Right lung (tissue), 5 donors: ENCODE measurements around the gene GNG2. TPM values are rescaled to one million over a fixed set of nuclear protein-coding genes. Genes with fewer than 3 reads are reported as not detected.
"Not testable (repeated sequence)": the region's sequence is repeated elsewhere in the genome, so short reads cannot be mapped to it uniquely, and the experiment has no call there.

Source experiments
- DNase-seq, 2 donors: peaks; one replicate each; pipeline ENCODE4 v3.0.0-alpha.2; 2013
- polyA plus RNA-seq, 5 donors: library from polyadenylated mRNA; unstranded; fragments of 120-200 nt; gene quantifications; one replicate each; pipeline versions ENCODE4 v1.2.1 to v1.2.3, GENCODE V29; 2013; ENCODE audit warnings: inconsistent platforms in 1 of 5, low replicate concordance in 1 of 5; ENCODE audit not compliant: insufficient read length in 5 of 5, insufficient read depth in 1 of 5

Gene GNG2
- polyA plus RNA-seq, 5 donors: 67.5 to 101 (median 98.3) TPM

- DNase-seq: peak in 1 of 2 donors; percentile 40
These were observed 23.9 kb downstream of the GNG2 start for GRCh38 chr14:51884086-51884927.

- no peak for DNase-seq
These were observed 29.4 kb downstream of the GNG2 start for GRCh38 chr14:51889851-51890250.

GRCh38 chr14:51894250-51894649 is 33.8 kb downstream of the GNG2 start:
- DNase-seq: no peak

- no peak for DNase-seq
These were observed 35.0 kb downstream of the GNG2 start for GRCh38 chr14:51895375-51895774.

- no peak for DNase-seq
These were observed 37.5 kb downstream of the GNG2 start for GRCh38 chr14:51897791-51898355.

GRCh38 chr14:51901475-51902024 is 41.1 kb downstream of the GNG2 start:
- no peak for DNase-seq

- not testable (repeated sequence) for DNase-seq
These were observed 45.3 kb downstream of the GNG2 start for GRCh38 chr14:51905656-51906121.

GRCh38 chr14:51908086-51908485 is 47.7 kb downstream of the GNG2 start:
- DNase-seq: no peak

GRCh38 chr14:51912112-51912786 is 51.8 kb downstream of the GNG2 start:
- no peak for DNase-seq

GRCh38 chr14:51914310-51914709 is 53.9 kb downstream of the GNG2 start:
- no peak for DNase-seq

GRCh38 chr14:51917193-51917592 is 56.8 kb downstream of the GNG2 start:
- DNase-seq: no peak

- DNase-seq: no peak
These were observed 60.6 kb downstream of the GNG2 start for GRCh38 chr14:51921026-51921425.

GRCh38 chr14:51922624-51923023 is 62.2 kb downstream of the GNG2 start:
- DNase-seq: peak in 1 of 2 donors; percentile 21

GRCh38 chr14:51924600-51924999 is 64.2 kb downstream of the GNG2 start:
- no peak for DNase-seq

GRCh38 chr14:51925980-51926379 is 65.6 kb downstream of the GNG2 start:
- DNase-seq: no peak

GRCh38 chr14:51926449-51926848 is 66.0 kb downstream of the GNG2 start:
- no peak for DNase-seq

- no peak for DNase-seq
These were observed 68.2 kb downstream of the GNG2 start for GRCh38 chr14:51928568-51928967.

GRCh38 chr14:51929166-51929565 is 68.8 kb downstream of the GNG2 start:
- no peak for DNase-seq

GRCh38 chr14:51929910-51930682 is 69.7 kb downstream of the GNG2 start:
- no peak for DNase-seq

- no peak for DNase-seq
These were observed 70.9 kb downstream of the GNG2 start for GRCh38 chr14:51931308-51931707.

- no peak for DNase-seq
These were observed 72.8 kb downstream of the GNG2 start for GRCh38 chr14:51933191-51933590.

GRCh38 chr14:51938137-51938536 is 77.7 kb downstream of the GNG2 start:
- no peak for DNase-seq
